GM19324 (cell line): ENCODE measurements around the gene TSEN15.

Experiments
- ATAC-seq: cut with Tn5 transposase; IDR thresholded peaks from one replicate; pipeline ENCODE4 v1.9.1; 2021; ENCODE audit warnings: mild to moderate bottlenecking, moderate library complexity; ENCODE audit not compliant: unreplicated experiment, low FRiP score

Gene TSEN15

GRCh38 chr1:184051485-184052193 lies at the start of gene TSEN15:
TSEN15 (plus strand) TSS chr1:184051730; CDS start chr1:184051756, 26 bp downstream.
- peak; percentile 98 for ATAC-seq

- ATAC-seq: no peak
These were observed 49.5 kb upstream of the TSEN15 start for GRCh38 chr1:184002071-184002470.

GRCh38 chr1:184004935-184005334 lies 46.6 kb upstream of the TSEN15 start:
- no peak for ATAC-seq

- ATAC-seq: no peak
These were observed 46.0 kb upstream of the TSEN15 start for GRCh38 chr1:184005506-184005905.

GRCh38 chr1:184010788-184011187 lies 40.7 kb upstream of the TSEN15 start:
- no peak for ATAC-seq

GRCh38 chr1:184012187-184012586 lies 39.3 kb upstream of the TSEN15 start:
- no peak for ATAC-seq

- ATAC-seq: no peak
These were observed 37.3 kb upstream of the TSEN15 start for GRCh38 chr1:184014271-184014670.

GRCh38 chr1:184016169-184016568 lies 35.4 kb upstream of the TSEN15 start:
- no peak for ATAC-seq

GRCh38 chr1:184017306-184017705 lies 34.2 kb upstream of the TSEN15 start:
- no peak for ATAC-seq

GRCh38 chr1:184018622-184019021 lies 32.9 kb upstream of the TSEN15 start:
- no peak for ATAC-seq

GRCh38 chr1:184019069-184019468 lies 32.5 kb upstream of the TSEN15 start:
- ATAC-seq: no peak

GRCh38 chr1:184019506-184019905 lies 32.0 kb upstream of the TSEN15 start:
- ATAC-seq: no peak

GRCh38 chr1:184020328-184020727 lies 31.2 kb upstream of the TSEN15 start:
- no peak for ATAC-seq

GRCh38 chr1:184020855-184021254 lies 30.7 kb upstream of the TSEN15 start:
- no peak for ATAC-seq

- ATAC-seq: no peak
These were observed 29.8 kb upstream of the TSEN15 start for GRCh38 chr1:184021728-184022127.

- no peak for ATAC-seq
These were observed 28.9 kb upstream of the TSEN15 start for GRCh38 chr1:184022668-184023067.

GRCh38 chr1:184023171-184023570 lies 28.4 kb upstream of the TSEN15 start:
- no peak for ATAC-seq

GRCh38 chr1:184025242-184025675 lies 26.3 kb upstream of the TSEN15 start:
- ATAC-seq: no peak

GRCh38 chr1:184027826-184028695 lies 23.5 kb upstream of the TSEN15 start:
- no peak for ATAC-seq

GRCh38 chr1:184028854-184029623 lies 22.5 kb upstream of the TSEN15 start:
- ATAC-seq: no peak
